Astrocyte (in vitro differentiated cells and primary cell): Measurements from ENCODE around the gene ACTG2.

Experiments
- CTCF ChIP-seq: IDR thresholded peaks from 2 replicates; pipeline ENCODE4 v1.5.1; 2011; ENCODE audit warnings: low read depth, mild to moderate bottlenecking, inconsistent platforms, low read length, moderate library complexity; ENCODE audit not compliant: insufficient read depth
- EZH2 ChIP-seq: IDR thresholded peaks from 2 replicates; pipeline ENCODE4 v1.6.1; 2012; ENCODE audit warnings: mild to moderate bottlenecking, low read length, inconsistent platforms; ENCODE audit not compliant: insufficient read depth

DNA sequence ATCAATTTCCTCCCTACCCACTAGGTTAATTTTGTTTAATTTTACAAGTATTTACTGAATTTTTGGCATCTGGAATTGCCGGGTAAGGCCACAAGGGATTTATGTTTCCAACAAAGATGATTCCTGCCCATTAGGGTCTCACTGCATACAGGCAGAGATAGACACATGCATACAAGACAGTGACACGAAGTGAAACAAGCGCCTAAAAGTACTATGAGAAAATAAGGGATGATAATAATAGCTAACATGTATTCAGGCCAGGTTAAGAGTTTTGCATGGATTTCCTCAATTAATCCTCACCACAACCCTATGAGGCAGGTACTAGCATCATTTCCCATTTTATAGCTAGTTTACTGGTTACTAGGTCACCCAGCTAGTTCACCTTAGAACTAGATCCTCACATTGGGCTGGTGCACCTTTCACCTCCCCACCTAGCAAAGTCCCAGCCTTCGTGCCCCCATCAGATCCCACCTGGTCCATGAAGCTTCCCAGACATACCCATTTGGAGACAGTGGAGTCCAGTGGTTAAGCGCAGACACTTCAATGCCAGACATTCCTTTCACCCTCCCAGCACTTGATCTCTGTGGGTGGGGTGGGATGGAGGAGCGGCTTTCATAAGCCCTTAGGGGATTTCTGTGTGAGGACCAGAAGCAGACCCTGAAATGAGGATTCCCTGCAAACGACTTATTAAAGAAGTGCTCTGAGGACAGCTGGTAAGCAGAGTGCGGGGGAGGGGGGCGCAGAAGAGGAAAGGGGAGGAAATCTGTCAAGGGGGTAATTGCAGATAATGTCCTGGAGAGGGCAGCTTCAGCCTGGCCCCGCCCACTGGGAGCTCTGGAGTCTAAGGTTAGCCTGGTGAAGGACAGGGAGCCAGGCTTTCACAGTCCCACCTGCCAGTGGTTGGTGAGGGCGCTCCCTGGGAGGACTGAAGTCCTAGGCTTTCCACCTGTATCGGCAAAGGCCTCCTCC is 28.1 kb downstream of the ACTG2 start:
- no peak for TF ChIP-seq CTCF
- no peak for TF ChIP-seq EZH2
